Measurements from ENCODE around the gene TMEM229B. TPM values are rescaled to one million over a fixed set of nuclear protein-coding genes. Genes with fewer than 3 reads are reported as not detected.

The TMEM229B gene
- total RNA-seq, 2 experiments from 2014 or later, result 3.9 to 11.7 TPM

GRCh38 chr14:67426161-67426560 is 62.4 kb downstream of the TMEM229B start:
- H3K9me3 ChIP-seq (ENCODE audit: low read length), result no peaks in the 10 kb centered on the region
- H3K36me3 ChIP-seq (ENCODE audit: insufficient read depth, low read length), result no peaks in the 10 kb centered on the region
- no peaks in the 10 kb centered on the region for H3K79me2 ChIP-seq (ENCODE audit: insufficient read depth, low read depth, low read length)
- H3K27ac ChIP-seq (ENCODE audit: low read depth, low read length, poor library complexity, severe bottlenecking), result no peak overlapping the region
- POLR2A ChIA-PET, result interaction anchor here (1.7 kb wide), 1 partner anchor 88 kb away, joined by 5 read pairs; no protein-coding TSS in a partner anchor
- TF ChIP-seq EZH2phosphoT487 (IDR thresholded peaks at IDR 0.05; ENCODE audit: borderline replicate concordance, low read depth, low read length), result no peak
- TF ChIP-seq, protein P1, sequence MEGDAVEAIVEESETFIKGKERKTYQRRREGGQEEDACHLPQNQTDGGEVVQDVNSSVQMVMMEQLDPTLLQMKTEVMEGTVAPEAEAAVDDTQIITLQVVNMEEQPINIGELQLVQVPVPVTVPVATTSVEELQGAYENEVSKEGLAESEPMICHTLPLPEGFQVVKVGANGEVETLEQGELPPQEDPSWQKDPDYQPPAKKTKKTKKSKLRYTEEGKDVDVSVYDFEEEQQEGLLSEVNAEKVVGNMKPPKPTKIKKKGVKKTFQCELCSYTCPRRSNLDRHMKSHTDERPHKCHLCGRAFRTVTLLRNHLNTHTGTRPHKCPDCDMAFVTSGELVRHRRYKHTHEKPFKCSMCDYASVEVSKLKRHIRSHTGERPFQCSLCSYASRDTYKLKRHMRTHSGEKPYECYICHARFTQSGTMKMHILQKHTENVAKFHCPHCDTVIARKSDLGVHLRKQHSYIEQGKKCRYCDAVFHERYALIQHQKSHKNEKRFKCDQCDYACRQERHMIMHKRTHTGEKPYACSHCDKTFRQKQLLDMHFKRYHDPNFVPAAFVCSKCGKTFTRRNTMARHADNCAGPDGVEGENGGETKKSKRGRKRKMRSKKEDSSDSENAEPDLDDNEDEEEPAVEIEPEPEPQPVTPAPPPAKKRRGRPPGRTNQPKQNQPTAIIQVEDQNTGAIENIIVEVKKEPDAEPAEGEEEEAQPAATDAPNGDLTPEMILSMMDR (conservative IDR thresholded peaks at IDR 0.05; ENCODE audit: low read length), result no peak
- no TSS peak for BruUV-seq (replicated peaks)
- intact Hi-C loops (cut with micrococcal nuclease; ENCODE audit: unreplicated experiment), result loop anchor here (10.0 kb wide), 1 partner anchor 261 kb away; no protein-coding TSS in a partner anchor
- no peaks in the 10 kb centered on the region for H3K9me2 ChIP-seq (ENCODE audit: insufficient read depth, low read length)
- no peak overlapping the region for H3K4me2 ChIP-seq (ENCODE audit: low read length)
- H2AFZ ChIP-seq (ENCODE audit: low read length), result no peak overlapping the region
- CTCF ChIA-PET (ENCODE audit: unreplicated experiment), result interaction anchor here (0.6 to 2.9 kb wide), 2 partner anchors 146 to 1656 kb away, joined by 19 to 21 read pairs; no protein-coding TSS in a partner anchor
- no peaks in the 10 kb centered on the region for H3K4me1 ChIP-seq (ENCODE audit: insufficient read depth, low read length, poor library complexity, severe bottlenecking)
- H4K20me1 ChIP-seq (ENCODE audit: insufficient read depth, low read length), result no peaks in the 10 kb centered on the region
- no peak for DNase-seq (ENCODE audit: low spot score)
- H3K4me3 ChIP-seq (ENCODE audit: low read depth, low read length, poor library complexity, severe bottlenecking), result no peak overlapping the region

DNA sequence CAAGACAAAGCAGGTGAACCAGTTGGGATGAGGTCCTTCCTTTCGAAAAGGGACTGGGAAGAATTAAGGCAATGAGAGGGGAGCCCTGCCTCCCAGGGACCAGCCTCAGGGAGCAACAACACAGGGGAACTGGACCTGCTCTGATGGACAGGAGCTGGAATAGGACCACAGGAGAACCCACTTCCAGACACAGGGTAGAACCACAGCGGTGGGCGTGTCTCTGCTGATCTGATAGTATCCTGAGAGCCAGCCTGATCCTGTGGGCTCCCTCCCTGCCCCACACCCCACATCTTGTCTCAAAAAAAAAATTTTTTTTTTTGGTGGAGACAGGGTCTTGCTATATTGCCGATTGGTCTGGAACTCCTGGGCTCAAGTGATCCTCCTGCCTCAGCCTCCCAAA is 62.9 kb downstream of the TMEM229B start:
- DNase-seq (ENCODE audit: low spot score), result no peak
- H3K9me2 ChIP-seq (ENCODE audit: insufficient read depth, low read length), result no peaks in the 10 kb centered on the region
- no peak for TF ChIP-seq EZH2phosphoT487 (IDR thresholded peaks at IDR 0.05; ENCODE audit: borderline replicate concordance, low read depth, low read length)
- no peak overlapping the region for H3K4me3 ChIP-seq (ENCODE audit: low read depth, low read length, poor library complexity, severe bottlenecking)
- H4K20me1 ChIP-seq (ENCODE audit: insufficient read depth, low read length), result no peaks in the 10 kb centered on the region
- no TSS peak for BruUV-seq (replicated peaks)
- intact Hi-C loops (cut with micrococcal nuclease; ENCODE audit: unreplicated experiment), result loop anchor here (10.0 kb wide), 1 partner anchor 261 kb away; no protein-coding TSS in a partner anchor
- ChIA-PET POLR2A (interaction anchor here (1.2 to 1.7 kb wide), 2 partner anchors 88 to 146 kb away, joined by 3 to 5 read pairs; no protein-coding TSS in a partner anchor), CTCF (ENCODE audit: unreplicated experiment) (no interaction called here)
- H3K27ac ChIP-seq (ENCODE audit: low read depth, low read length, poor library complexity, severe bottlenecking), result no peak overlapping the region
- H3K79me2 ChIP-seq (ENCODE audit: insufficient read depth, low read depth, low read length), result no peaks in the 10 kb centered on the region
- H3K36me3 ChIP-seq (ENCODE audit: insufficient read depth, low read length), result no peaks in the 10 kb centered on the region
- H2AFZ ChIP-seq (ENCODE audit: low read length), result no peak overlapping the region
- no peaks in the 10 kb centered on the region for H3K4me1 ChIP-seq (ENCODE audit: insufficient read depth, low read length, poor library complexity, severe bottlenecking)
- H3K9me3 ChIP-seq (ENCODE audit: low read length), result no peaks in the 10 kb centered on the region
- H3K4me2 ChIP-seq (ENCODE audit: low read length), result no peak overlapping the region

- Histone ChIP-seq H3K27ac (ENCODE audit: low read depth, low read length, poor library complexity, severe bottlenecking) (no peak overlapping the region), H3K4me3 (ENCODE audit: low read depth, low read length, poor library complexity, severe bottlenecking) (no peak overlapping the region), H4K20me1 (ENCODE audit: insufficient read depth, low read length) (no peaks in the 10 kb centered on the region), H3K36me3 (ENCODE audit: insufficient read depth, low read length) (no peaks in the 10 kb centered on the region), H3K4me1 (ENCODE audit: insufficient read depth, low read length, poor library complexity, severe bottlenecking) (no peaks in the 10 kb centered on the region), H3K79me2 (ENCODE audit: insufficient read depth, low read depth, low read length) (no peaks in the 10 kb centered on the region), H2AFZ (ENCODE audit: low read length) (no peak overlapping the region), H3K4me2 (ENCODE audit: low read length) (no peak overlapping the region), H3K9me3 (ENCODE audit: low read length) (no peaks in the 10 kb centered on the region), H3K9me2 (ENCODE audit: insufficient read depth, low read length) (no peaks in the 10 kb centered on the region)
- intact Hi-C loops (cut with micrococcal nuclease; ENCODE audit: unreplicated experiment), result loop anchor here (10.0 kb wide), 1 partner anchor 260 kb away; no protein-coding TSS in a partner anchor
- TF ChIP-seq, protein P1 (conservative IDR thresholded peaks at IDR 0.05; ENCODE audit: low read length), result no peak
- no peak for TF ChIP-seq EZH2phosphoT487 (IDR thresholded peaks at IDR 0.05; ENCODE audit: borderline replicate concordance, low read depth, low read length)
- CTCF ChIA-PET (ENCODE audit: unreplicated experiment), result no interaction called here
- POLR2A ChIA-PET, result interaction anchor here (1.2 to 1.7 kb wide), 2 partner anchors 89 to 147 kb away, joined by 3 to 5 read pairs; no protein-coding TSS in a partner anchor
- BruUV-seq (replicated peaks), result no TSS peak
- DNase-seq (ENCODE audit: low spot score), result no peak
Measured at GRCh38 chr14:67424539-67424938, 64.0 kb downstream of the TMEM229B start.

All from OCI-LY7 (cell line).